H9 (cell line): ENCODE data around the gene ANKS1B. TPM values are rescaled to one million over a fixed set of nuclear protein-coding genes. Genes with fewer than 3 reads are reported as not detected.

Experiments
- DNase-seq: peaks from one replicate; pipeline ENCODE4 v3.0.0-alpha.2; 2017
- H2AFZ ChIP-seq: one replicate; pipeline ENCODE4 v1.6.1; 2013; ENCODE audit warnings: mild to moderate bottlenecking, low read length, control low read depth, moderate library complexity
- H2AK5ac ChIP-seq: 2 replicates; pipeline ENCODE4 v1.6.1; 2013; ENCODE audit warnings: low read length, control low read depth, mixed read lengths; ENCODE audit not compliant: insufficient read length
- H2BK120ac ChIP-seq: one replicate; pipeline ENCODE4 v1.6.1; 2013; ENCODE audit warnings: low read depth, mild to moderate bottlenecking, low read length, control low read depth, inconsistent platforms; ENCODE audit not compliant: poor library complexity, severe bottlenecking
- H2BK12ac ChIP-seq: 2 replicates; pipeline ENCODE4 v1.6.1; 2013; ENCODE audit warnings: low read length, control low read depth, mixed read lengths, low read depth; ENCODE audit not compliant: insufficient read length
- H2BK15ac ChIP-seq: 2 replicates; pipeline ENCODE4 v1.6.1; 2013; ENCODE audit warnings: low read depth, low read length, control low read depth
- H2BK20ac ChIP-seq: one replicate; pipeline ENCODE4 v1.6.1; 2013; ENCODE audit warnings: low read depth, mild to moderate bottlenecking, low read length, control low read depth, inconsistent platforms; ENCODE audit not compliant: poor library complexity, severe bottlenecking
- H2BK5ac ChIP-seq: 2 replicates; pipeline ENCODE4 v1.6.1; 2013; ENCODE audit warnings: low read length, control low read depth, mixed read lengths; ENCODE audit not compliant: insufficient read length
- H3K14ac ChIP-seq: 2 replicates; pipeline ENCODE4 v1.6.1; 2013; ENCODE audit warnings: low read length, control low read depth; ENCODE audit not compliant: insufficient read depth
- H3K18ac ChIP-seq: 2 replicates; pipeline ENCODE4 v1.6.1; 2013; ENCODE audit warnings: low read depth, mild to moderate bottlenecking, mixed read lengths, low read length, control low read depth; ENCODE audit not compliant: insufficient read length
- H3K23ac ChIP-seq: 2 replicates; pipeline ENCODE4 v1.6.1; 2013; ENCODE audit warnings: low read length, control low read depth, mixed read lengths, low read depth; ENCODE audit not compliant: insufficient read length
- H3K23me2 ChIP-seq: 2 replicates; pipeline ENCODE4 v1.6.1; 2013; ENCODE audit warnings: low read depth, mild to moderate bottlenecking, mixed read lengths, low read length, control low read depth; ENCODE audit not compliant: insufficient read length, poor library complexity, severe bottlenecking
- H3K27ac ChIP-seq: 2 replicates; pipeline ENCODE4 v1.5.1; 2013; ENCODE audit warnings: low read length, control low read depth, mixed read lengths, low read depth; ENCODE audit not compliant: insufficient read length
- H3K27me3 ChIP-seq: 2 replicates; pipeline ENCODE4 v1.6.1; 2013; ENCODE audit warnings: low read length, control low read depth, inconsistent platforms; ENCODE audit not compliant: insufficient read depth
- H3K4ac ChIP-seq: 2 replicates; pipeline ENCODE4 v1.6.1; 2013; ENCODE audit warnings: low read depth, mild to moderate bottlenecking, control low read depth, inconsistent platforms, low read length, moderate library complexity
- H3K4me1 ChIP-seq: 2 replicates; pipeline ENCODE4 v1.6.1; 2013; ENCODE audit warnings: low read length, control low read depth, inconsistent platforms; ENCODE audit not compliant: insufficient read depth
- H3K4me2 ChIP-seq: 2 replicates; pipeline ENCODE4 v1.6.1; 2013; ENCODE audit warnings: low read length, control low read depth, mixed read lengths; ENCODE audit not compliant: insufficient read length, insufficient read depth
- H3K56ac ChIP-seq: 2 replicates; pipeline ENCODE4 v1.6.1; 2013; ENCODE audit warnings: low read depth, mild to moderate bottlenecking, mixed read lengths, low read length, control low read depth; ENCODE audit not compliant: insufficient read length
- H3K79me1 ChIP-seq: 2 replicates; pipeline ENCODE4 v1.6.1; 2013; ENCODE audit warnings: low read depth, mild to moderate bottlenecking, moderate library complexity, low read length, control low read depth, inconsistent platforms; ENCODE audit not compliant: insufficient read depth, poor library complexity, severe bottlenecking
- H3K79me2 ChIP-seq: 2 replicates; pipeline ENCODE4 v1.6.1; 2013; ENCODE audit warnings: low read length, control low read depth, inconsistent platforms; ENCODE audit not compliant: insufficient read depth
- H3K9ac ChIP-seq: 2 replicates; pipeline ENCODE4 v1.6.1; 2013; ENCODE audit warnings: low read length, control low read depth, mixed read lengths; ENCODE audit not compliant: insufficient read length; ENCODE audit errors: extremely low read depth
- H3K9me3 ChIP-seq: one replicate; pipeline ENCODE4 v1.6.1; 2013; ENCODE audit warnings: low read depth, low read length, inconsistent platforms; ENCODE audit not compliant: control insufficient read depth
- H3T11ph ChIP-seq: one replicate; pipeline ENCODE4 v1.6.1; 2013; ENCODE audit warnings: mild to moderate bottlenecking, low read length, control low read depth, inconsistent platforms
- H4K20me1 ChIP-seq: one replicate; pipeline ENCODE4 v1.6.1; 2013; ENCODE audit not compliant: control insufficient read depth, insufficient read length, insufficient read depth
- H4K5ac ChIP-seq: 2 replicates; pipeline ENCODE4 v1.6.1; 2013; ENCODE audit warnings: low read depth, mild to moderate bottlenecking, mixed read lengths, low read length, control low read depth; ENCODE audit not compliant: insufficient read length
- H4K8ac ChIP-seq: replicated peaks from 2 replicates; pipeline ENCODE4 v1.6.1; 2013; ENCODE audit warnings: low read length, control low read depth, mixed read lengths, low read depth; ENCODE audit not compliant: insufficient read length
- H4K91ac ChIP-seq: 2 replicates; pipeline ENCODE4 v1.6.1; 2013; ENCODE audit warnings: low read depth, mild to moderate bottlenecking, moderate library complexity, mixed read lengths, low read length, control low read depth; ENCODE audit not compliant: insufficient read length
- H3K27ac Mint-ChIP-seq, 3 experiments: 2 replicates in 2 of 3; 3 replicates in 1 of 3; pipeline ENCODE4 v1.8.0; 2020 to 2021; ENCODE audit warnings: mixed read lengths in 3 of 3, mild to moderate bottlenecking in 1 of 3, moderate library complexity in 1 of 3
- H3K27me3 Mint-ChIP-seq: 2 replicates; pipeline ENCODE4 v1.8.0; 2021; ENCODE audit warnings: low read depth, mild to moderate bottlenecking, moderate library complexity, mixed read lengths
- H3K36me3 Mint-ChIP-seq, 3 experiments: 2 replicates in 2 of 3; 3 replicates in 1 of 3; pipeline ENCODE4 v1.8.0; 2020 to 2021; ENCODE audit warnings: low read depth in 3 of 3, mixed read lengths in 3 of 3; ENCODE audit not compliant: insufficient read depth in 1 of 3
- H3K4me1 Mint-ChIP-seq, 2 experiments: 2 replicates each; pipeline ENCODE4 v1.8.0; 2020; ENCODE audit warnings: mixed read lengths in 2 of 2
- H3K4me3 Mint-ChIP-seq, 2 experiments: 2 replicates in 1 of 2; 3 replicates in 1 of 2; pipeline ENCODE4 v1.8.0; 2020 to 2021; ENCODE audit warnings: mild to moderate bottlenecking in 2 of 2, mixed read lengths in 2 of 2, moderate library complexity in 1 of 2
- H3K9me3 Mint-ChIP-seq, 2 experiments: 2 replicates in 1 of 2; 3 replicates in 1 of 2; pipeline ENCODE4 v1.8.0; 2020; ENCODE audit warnings: mild to moderate bottlenecking in 2 of 2, mixed read lengths in 2 of 2, moderate library complexity in 1 of 2
- CTCF ChIP-seq: fragments of 200-600 bp; sonication (generic); conservative IDR thresholded peaks from 3 replicates; pipeline ENCODE4 v1.8.0; 2021; ENCODE audit warnings: antibody characterized with exemption, mild to moderate bottlenecking
- WGBS: extraction: QIAGEN DNeasy Blood & Tissue Kit; methylation state at CpG from one replicate; pipeline ENCODE4 v1.1.7; 2013; ENCODE audit warnings: missing lambda C conversion rate, low lambda C conversion rate, mixed read lengths; ENCODE audit not compliant: insufficient read length; ENCODE audit errors: extremely low coverage; 5-methylcytosine and 5-hydroxymethylcytosine counted together
- total RNA-seq: library from RNA; stranded (reverse); gene quantifications from 2 replicates; pipeline ENCODE4 v1.2.1, GENCODE V29; 2021

The ANKS1B gene
- total RNA-seq, 1 experiment from 2014 or later, result 4.1 TPM

- Histone ChIP-seq H3K14ac (no peak overlapping the region), H3T11ph (no peak overlapping the region), H3K56ac (no peak overlapping the region), H3K79me1 (no peaks in the 10 kb centered on the region), H2AK5ac (no peak overlapping the region), H3K4ac (no peak overlapping the region), H3K18ac (no peak overlapping the region), H3K27ac (no peak overlapping the region), H2BK5ac (no peak overlapping the region), H4K91ac (no peak overlapping the region), H3K79me2 (no peaks in the 10 kb centered on the region), H3K9ac (no peak overlapping the region), H4K20me1 (no peaks in the 10 kb centered on the region), H3K4me2 (no peak overlapping the region), H3K4me1 (no peaks in the 10 kb centered on the region), H3K23ac (no peak overlapping the region), H2BK15ac (no peak overlapping the region), H3K9me3 (no peaks in the 10 kb centered on the region), H2BK20ac (no peak overlapping the region), H2BK120ac (no peak overlapping the region), H4K5ac (no peak overlapping the region), H3K23me2 (no peaks in the 10 kb centered on the region), H2AFZ (no peak overlapping the region), H2BK12ac (no peak overlapping the region), H4K8ac (no peak overlapping the region), H3K27me3 (no peaks in the 10 kb centered on the region)
- H3K27me3 Mint-ChIP-seq, result no peaks in the 10 kb centered on the region
- H3K4me3 Mint-ChIP-seq, result no peak overlapping the region
- no peak for TF ChIP-seq CTCF
- WGBS, result no CpG with 5 or more reads among the region's 2 CpGs
- H3K4me1 Mint-ChIP-seq, result peaks cover 3 to 4% of the 10 kb centered on the region in 2 experiments; a peak in 3 of 4 replicates
- no peak overlapping the region for H3K27ac Mint-ChIP-seq
- peaks cover 0 to 5% (median 4%) of the 10 kb centered on the region in 3 experiments; a peak in 1 of 7 replicates for H3K36me3 Mint-ChIP-seq
- H3K9me3 Mint-ChIP-seq, result peaks cover 2 to 5% of the 10 kb centered on the region in 2 experiments; a peak in 3 of 5 replicates
- no peak for DNase-seq
These were observed 705.8 kb downstream of the ANKS1B start for GRCh38 chr12:99278899-99279298.
